Forelimb muscle (tissue), 1 donor: ENCODE data around the gene ZNF593OS. TPM values are rescaled to one million over a fixed set of nuclear protein-coding genes. Genes with fewer than 3 reads are reported as not detected.

Experiments
- DNase-seq: peaks from one replicate; pipeline ENCODE4 v3.0.0-alpha.2; 2013; ENCODE audit warnings: low read depth
- polyA plus RNA-seq: library from polyadenylated mRNA; unstranded; fragments of 120-200 nt; gene quantifications from one replicate; pipeline ENCODE4 v1.2.1, GENCODE V29; 2013; ENCODE audit not compliant: insufficient read length

Gene ZNF593OS
- polyA plus RNA-seq, 1 donor = 1.5 TPM

- no peak for DNase-seq
Observed at GRCh38 chr1:26126321-26127084, 45.1 kb downstream of the ZNF593OS start.

- no peak for DNase-seq
Observed at GRCh38 chr1:26125946-26126320, 45.7 kb downstream of the ZNF593OS start.

GRCh38 chr1:26125382-26125781, 46.2 kb downstream of the ZNF593OS start:
- no peak for DNase-seq

DNA sequence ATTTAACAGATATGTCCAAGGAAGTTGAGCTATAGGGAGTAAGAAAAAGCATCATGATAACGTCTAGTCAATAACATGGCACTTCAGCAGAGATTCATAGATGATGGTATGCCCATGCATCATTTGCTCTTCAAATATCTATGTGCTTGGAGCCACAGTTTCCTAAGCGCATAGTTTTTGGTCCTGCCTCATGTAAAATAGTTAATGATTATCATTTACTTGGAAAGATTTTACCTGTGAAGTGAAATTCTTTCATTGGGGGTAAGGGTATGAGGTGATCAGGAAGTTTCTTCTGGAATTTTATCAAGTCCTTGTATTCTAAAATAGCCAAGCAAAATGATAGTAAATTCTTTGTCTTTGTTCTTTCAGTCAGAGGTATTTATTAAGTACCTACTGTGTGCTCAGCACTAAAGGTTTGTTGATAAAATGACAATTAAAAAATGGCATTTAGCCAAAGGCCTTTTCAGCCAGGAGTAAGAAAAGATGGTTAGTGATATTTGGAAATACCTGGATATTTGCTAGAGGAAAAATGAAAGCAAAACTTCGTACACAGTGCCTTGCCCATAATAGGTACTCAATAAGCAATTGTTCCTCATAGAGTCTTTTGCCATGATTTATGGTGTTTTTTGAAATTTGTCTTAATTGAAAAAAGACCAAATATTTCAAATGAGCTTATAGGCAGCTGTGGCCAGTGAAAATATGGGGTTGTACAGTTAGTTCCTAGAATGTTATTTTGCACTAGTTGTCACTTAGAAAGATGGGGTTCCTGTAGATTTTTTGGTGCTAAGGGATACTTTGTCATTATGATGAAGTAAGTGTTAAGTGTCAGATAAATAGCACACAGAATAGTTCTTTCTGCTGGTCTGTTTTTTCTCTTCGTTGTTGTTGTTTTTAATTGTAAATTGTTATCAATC, 47.0 kb downstream of the ZNF593OS start:
- no peak for DNase-seq

GRCh38 chr1:26122988-26123973, 48.4 kb downstream of the ZNF593OS start:
- no peak for DNase-seq

DNA sequence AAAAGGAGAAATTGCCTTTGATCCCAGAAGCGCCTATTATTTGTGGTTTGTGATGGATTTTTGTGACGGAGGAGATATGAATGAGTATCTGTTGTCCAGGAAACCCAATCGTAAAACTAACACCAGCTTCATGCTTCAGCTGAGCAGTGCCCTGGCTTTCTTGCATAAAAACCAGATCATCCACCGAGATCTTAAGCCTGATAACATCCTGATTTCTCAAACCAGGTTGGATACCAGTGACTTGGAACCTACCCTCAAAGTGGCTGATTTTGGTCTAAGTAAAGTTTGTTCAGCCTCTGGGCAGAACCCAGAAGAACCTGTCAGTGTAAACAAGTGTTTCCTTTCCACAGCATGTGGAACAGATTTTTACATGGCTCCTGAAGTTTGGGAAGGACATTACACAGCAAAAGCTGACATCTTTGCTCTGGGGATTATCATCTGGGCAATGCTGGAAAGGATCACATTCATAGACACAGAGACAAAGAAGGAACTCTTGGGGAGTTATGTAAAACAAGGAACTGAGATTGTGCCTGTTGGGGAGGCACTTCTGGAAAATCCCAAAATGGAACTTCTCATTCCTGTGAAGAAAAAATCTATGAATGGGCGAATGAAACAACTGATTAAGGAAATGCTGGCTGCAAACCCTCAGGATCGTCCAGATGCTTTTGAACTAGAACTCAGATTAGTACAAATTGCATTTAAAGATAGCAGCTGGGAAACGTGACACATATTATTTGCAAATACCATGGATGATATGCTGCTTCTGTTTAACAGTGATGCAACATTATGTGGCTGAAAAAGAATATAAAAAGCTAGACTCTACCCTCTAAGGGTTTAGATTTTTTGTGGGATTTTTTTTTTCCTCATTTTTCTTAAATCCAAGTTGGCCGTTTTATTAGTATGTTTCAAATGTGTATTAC, 49.5 kb downstream of the ZNF593OS start:
- no peak for DNase-seq

DNA sequence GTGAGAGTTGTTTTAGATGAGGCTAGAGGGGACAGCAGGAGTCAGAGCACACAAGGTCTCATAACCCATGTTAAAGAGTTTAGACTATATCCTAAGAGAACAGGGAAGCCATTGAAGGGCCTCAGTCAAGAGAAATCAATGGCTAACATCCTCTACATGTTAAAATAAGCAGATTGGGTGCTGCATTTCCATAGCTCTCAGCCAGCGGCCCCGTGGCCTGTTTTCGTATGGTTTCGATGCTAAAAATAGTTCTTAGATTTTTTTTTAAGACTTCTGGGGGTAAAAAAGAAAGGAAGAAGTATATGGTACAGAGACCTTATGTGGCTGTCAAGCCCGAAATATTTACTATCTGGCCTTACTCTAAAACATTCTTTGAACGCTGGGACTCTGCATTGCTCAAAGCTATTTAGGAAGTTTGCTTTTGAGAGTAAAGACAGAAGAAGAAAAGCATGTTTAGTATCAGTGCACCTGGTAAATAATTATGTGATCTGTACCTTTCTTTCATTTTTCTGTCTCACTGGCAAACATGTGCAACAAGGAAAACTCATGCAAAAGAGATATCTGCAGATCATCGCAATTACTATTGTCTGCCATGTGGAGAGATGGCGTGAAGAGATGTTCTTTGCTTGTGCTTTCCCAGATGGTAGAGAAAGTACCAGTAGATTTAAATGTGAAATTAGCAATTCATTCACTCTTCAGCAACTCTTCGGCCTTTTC, 51.6 kb downstream of the ZNF593OS start:
- no peak for DNase-seq

Other genes starting within 250 kb of the ZNF593OS start
- gene PAFAH2, start 173.8 kb downstream of the ZNF593OS start, polyA plus RNA-seq = 84.2 TPM
- gene EXTL1, start 150.1 kb downstream of the ZNF593OS start, polyA plus RNA-seq = 4.8 TPM
- gene SLC30A2, start 125.7 kb downstream of the ZNF593OS start, polyA plus RNA-seq = 1.00 TPM
- gene TRIM63, start 104.2 kb downstream of the ZNF593OS start, polyA plus RNA-seq = 47.4 TPM
- gene PDIK1L, start 60.0 kb downstream of the ZNF593OS start, polyA plus RNA-seq = 6.0 TPM
- gene FAM110D, start 12.8 kb downstream of the ZNF593OS start, polyA plus RNA-seq = 0.76 TPM
- gene C1orf232, start 2.9 kb downstream of the ZNF593OS start, polyA plus RNA-seq = not detected
- gene ZNF593, start 1.9 kb downstream of the ZNF593OS start, polyA plus RNA-seq = 21.5 TPM
- gene CNKSR1, start 5.7 kb upstream of the ZNF593OS start, polyA plus RNA-seq = 4.2 TPM
- gene CATSPER4, start 18.8 kb upstream of the ZNF593OS start, polyA plus RNA-seq = not detected
- gene CEP85, start 62.4 kb upstream of the ZNF593OS start, polyA plus RNA-seq = 23.6 TPM
- gene SH3BGRL3, start 108.3 kb upstream of the ZNF593OS start, polyA plus RNA-seq = 44.5 TPM
- gene UBXN11, start 134.8 kb upstream of the ZNF593OS start, polyA plus RNA-seq = 8.2 TPM
- 1.3 TPM for gene CD52, start 146.1 kb upstream of the ZNF593OS start, polyA plus RNA-seq
- gene CRYBG2, start 182.3 kb upstream of the ZNF593OS start, polyA plus RNA-seq = not detected
- gene ZNF683, start 200.9 kb upstream of the ZNF593OS start, polyA plus RNA-seq = not detected
- not detected for gene LIN28A, start 239.0 kb upstream of the ZNF593OS start, polyA plus RNA-seq